ENCODE measurements around the gene CLRN1. TPM values are rescaled to one million over a fixed set of nuclear protein-coding genes. Genes with fewer than 3 reads are reported as not detected.

Gene CLRN1
- total RNA-seq, 1 donor from 2014 or later, result not detected

GRCh38 chr3:150926328-150926727, 46.2 kb downstream of the CLRN1 start:
- no peak overlapping the region for H3K4me3 ChIP-seq
- no peak for DNase-seq (ENCODE audit: low spot score in 2 of 2)
- H3K4me1 ChIP-seq, result no peaks in the 10 kb centered on the region
- no peaks in the 10 kb centered on the region for H3K9me3 ChIP-seq
- no peak overlapping the region for H3K27ac ChIP-seq
- H3K36me3 ChIP-seq, result no peaks in the 10 kb centered on the region
- intact Hi-C loops (cut with DNase I), result no loop called here
- TF ChIP-seq CTCF (IDR thresholded peaks at IDR 0.05), result no peak
- no peaks in the 10 kb centered on the region for H3K27me3 ChIP-seq

DNA sequence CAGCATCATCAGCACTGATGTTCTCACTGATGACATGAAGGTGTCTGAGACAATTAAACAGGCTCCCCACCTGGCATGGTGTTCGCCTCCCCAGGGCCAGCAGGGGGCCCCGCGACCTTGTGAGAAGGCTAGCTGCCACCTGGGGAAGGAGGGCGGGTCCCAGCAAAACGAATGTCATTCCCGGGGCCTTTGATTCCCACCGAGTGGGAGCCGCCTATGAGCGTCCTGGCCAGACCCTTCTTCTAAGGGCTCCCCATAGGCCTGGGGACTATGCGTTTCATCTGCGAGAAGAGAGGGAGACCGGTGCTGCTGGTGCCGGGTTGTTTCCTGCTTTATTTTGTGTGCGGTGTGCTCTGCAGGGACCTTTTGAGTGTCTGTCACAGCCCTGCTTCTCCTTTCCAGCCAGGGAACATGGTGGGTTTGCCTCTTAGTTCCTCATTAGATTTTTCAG, 46.8 kb downstream of the CLRN1 start:
- H3K27me3 ChIP-seq, result no peaks in the 10 kb centered on the region
- DNase-seq (ENCODE audit: low spot score in 2 of 2), result no peak
- intact Hi-C loops (cut with DNase I), result no loop called here
- no peaks in the 10 kb centered on the region for H3K9me3 ChIP-seq
- no peak overlapping the region for H3K4me3 ChIP-seq
- H3K36me3 ChIP-seq, result no peaks in the 10 kb centered on the region
- H3K27ac ChIP-seq, result no peak overlapping the region
- TF ChIP-seq CTCF (IDR thresholded peaks at IDR 0.05), result peak in 1 of 3 experiments; percentile 23
- no peaks in the 10 kb centered on the region for H3K4me1 ChIP-seq

- H3K4me1 ChIP-seq, result no peaks in the 10 kb centered on the region
- H3K27ac ChIP-seq, result no peak overlapping the region
- H3K36me3 ChIP-seq, result no peaks in the 10 kb centered on the region
- TF ChIP-seq CTCF (IDR thresholded peaks at IDR 0.05), result no peak
- intact Hi-C loops (cut with DNase I), result no loop called here
- no peaks in the 10 kb centered on the region for H3K27me3 ChIP-seq
- no peaks in the 10 kb centered on the region for H3K9me3 ChIP-seq
- no peak overlapping the region for H3K4me3 ChIP-seq
- DNase-seq (ENCODE audit: low spot score in 2 of 2), result no peak
Measured at GRCh38 chr3:150922611-150923010, 49.9 kb downstream of the CLRN1 start.

GRCh38 chr3:150921209-150921608, 51.3 kb downstream of the CLRN1 start:
- H3K36me3 ChIP-seq, result no peaks in the 10 kb centered on the region
- no peak overlapping the region for H3K27ac ChIP-seq
- intact Hi-C loops (cut with DNase I), result no loop called here
- no peak overlapping the region for H3K4me3 ChIP-seq
- no peak for DNase-seq (ENCODE audit: low spot score in 2 of 2)
- no peaks in the 10 kb centered on the region for H3K27me3 ChIP-seq
- no peak for TF ChIP-seq CTCF (IDR thresholded peaks at IDR 0.05)
- no peaks in the 10 kb centered on the region for H3K9me3 ChIP-seq
- no peaks in the 10 kb centered on the region for H3K4me1 ChIP-seq

GRCh38 chr3:150920236-150920635, 52.3 kb downstream of the CLRN1 start:
- intact Hi-C loops (cut with DNase I), result no loop called here
- H3K27ac ChIP-seq, result no peak overlapping the region
- no peaks in the 10 kb centered on the region for H3K9me3 ChIP-seq
- no peaks in the 10 kb centered on the region for H3K36me3 ChIP-seq
- TF ChIP-seq CTCF (IDR thresholded peaks at IDR 0.05), result no peak
- no peaks in the 10 kb centered on the region for H3K4me1 ChIP-seq
- DNase-seq (ENCODE audit: low spot score in 2 of 2), result no peak
- H3K4me3 ChIP-seq, result no peak overlapping the region
- no peaks in the 10 kb centered on the region for H3K27me3 ChIP-seq

DNA sequence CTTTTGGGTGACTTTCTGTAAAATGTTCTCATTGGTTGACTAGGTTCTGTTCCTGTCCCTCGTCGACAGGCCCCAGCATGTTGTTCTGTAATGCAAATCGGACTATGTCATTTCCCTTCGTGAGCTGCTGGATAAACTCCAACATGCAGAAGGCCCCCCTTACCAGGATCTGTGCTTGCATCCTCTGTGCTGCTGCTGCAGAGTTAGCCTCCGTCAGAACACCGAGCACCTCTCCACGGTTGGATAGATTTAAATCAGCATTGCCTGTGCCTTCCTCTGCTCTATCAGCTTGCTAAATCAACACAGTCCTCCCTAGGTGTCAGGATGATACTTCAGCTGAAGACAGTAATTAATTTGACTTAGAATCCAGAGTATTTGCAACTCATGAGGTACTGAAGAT, 54.6 kb downstream of the CLRN1 start:
- Histone ChIP-seq H3K36me3 (no peaks in the 10 kb centered on the region), H3K4me3 (no peak overlapping the region), H3K27me3 (no peaks in the 10 kb centered on the region), H3K27ac (no peak overlapping the region), H3K4me1 (no peaks in the 10 kb centered on the region), H3K9me3 (no peaks in the 10 kb centered on the region)
- DNase-seq (ENCODE audit: low spot score in 2 of 2), result no peak
- no peak for TF ChIP-seq CTCF (IDR thresholded peaks at IDR 0.05)
- intact Hi-C loops (cut with DNase I), result no loop called here
